Upper lobe of left lung (tissue), 4 donors: ENCODE results near the gene ANXA6.

ENCODE experiments used
- CTCF ChIP-seq, 6 experiments: fragments of 450-650 bp in 4 of 6; fragments of 200-600 bp in 2 of 6; sonication (generic) in 2 of 6; IDR thresholded peaks; one replicate each; pipeline ENCODE4 v1.5.1; 2016 to 2019; ENCODE audit warnings: antibody characterized with exemption in 6 of 6
- POLR2A ChIP-seq, 4 donors: fragments of 450-650 bp; IDR thresholded peaks; one replicate each; pipeline ENCODE4 v1.5.1; 2016 to 2017; ENCODE audit warnings: antibody characterized with exemption in 4 of 4, mild to moderate bottlenecking in 2 of 4

- no peak for TF ChIP-seq CTCF (IDR thresholded peaks at IDR 0.05)
- no peak for TF ChIP-seq POLR2A (IDR thresholded peaks at IDR 0.05)
Observed at GRCh38 chr5:151110122-151110681, 47.4 kb downstream of the ANXA6 start.
